ENCODE results near the gene PMIS2.

Gene PMIS2

DNA sequence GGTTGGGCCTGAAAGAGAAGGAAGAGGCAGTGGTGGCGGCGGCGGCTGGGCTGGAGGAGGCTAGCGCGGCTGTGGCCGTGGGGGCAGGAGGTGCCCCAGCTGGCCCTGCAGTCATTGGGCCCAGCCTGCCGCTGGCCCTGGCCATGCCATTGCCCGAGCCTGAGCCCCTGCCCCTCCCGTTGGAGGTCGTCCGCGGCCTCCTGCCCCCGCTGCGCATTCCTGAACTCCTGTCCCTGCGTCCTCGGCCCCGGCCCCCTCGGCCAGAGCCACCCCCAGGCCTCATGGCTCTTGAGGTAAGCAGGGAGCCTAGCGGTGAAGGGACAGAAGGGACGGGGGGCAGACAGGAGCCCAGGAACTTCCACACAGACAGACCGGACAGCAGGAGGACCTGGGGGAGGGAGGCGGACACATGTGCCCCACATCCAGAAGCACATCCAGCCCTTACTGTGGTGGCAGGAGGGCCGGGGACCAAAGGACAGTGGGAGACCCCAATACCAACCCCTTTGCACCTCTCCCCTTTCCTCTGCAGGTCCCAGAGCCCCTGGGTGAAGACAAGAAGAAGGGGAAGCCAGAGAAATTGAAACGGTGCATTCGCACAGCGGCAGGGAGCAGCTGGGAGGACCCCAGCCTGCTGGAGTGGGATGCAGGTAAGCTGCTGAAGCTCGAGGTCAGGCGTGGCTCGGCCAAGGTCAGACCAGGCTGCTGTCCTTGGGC, 47.9 kb downstream of the PMIS2 start:
- no peak for DNase-seq (ENCODE audit: low spot score)

DNA sequence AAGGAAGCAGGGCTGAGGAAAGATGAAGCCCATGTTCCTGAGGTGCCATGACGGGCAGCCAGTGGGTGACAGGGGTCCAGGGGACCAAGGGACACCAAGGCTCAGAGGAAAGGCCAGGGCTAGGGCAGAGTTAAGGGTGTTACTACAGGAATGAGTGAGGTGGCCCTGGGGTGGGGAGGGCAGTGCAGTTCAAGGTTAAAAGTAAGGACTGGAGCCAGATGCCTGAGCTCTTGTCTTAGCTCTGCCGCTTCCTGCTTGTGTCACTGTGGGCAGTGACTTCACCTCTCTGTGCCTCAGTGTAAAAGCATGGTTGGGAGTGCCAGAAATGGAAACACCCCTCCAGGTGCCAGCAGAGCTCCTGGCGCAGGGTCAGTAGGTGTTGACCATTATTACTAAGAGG, 50.7 kb downstream of the PMIS2 start:
- DNase-seq (ENCODE audit: low spot score): no peak
